Activated CD4-positive, alpha-beta T cell treated with anti-CD3 and anti-CD28 coated beads, Interleukin-2, amount 50 U/mL, for 16 hours (primary cell): Measurements from ENCODE around the gene PRKAG2.

Source experiments
- DNase-seq: peaks from one replicate; pipeline ENCODE4 v3.0.0-alpha.2; 2020

The PRKAG2 gene

DNA sequence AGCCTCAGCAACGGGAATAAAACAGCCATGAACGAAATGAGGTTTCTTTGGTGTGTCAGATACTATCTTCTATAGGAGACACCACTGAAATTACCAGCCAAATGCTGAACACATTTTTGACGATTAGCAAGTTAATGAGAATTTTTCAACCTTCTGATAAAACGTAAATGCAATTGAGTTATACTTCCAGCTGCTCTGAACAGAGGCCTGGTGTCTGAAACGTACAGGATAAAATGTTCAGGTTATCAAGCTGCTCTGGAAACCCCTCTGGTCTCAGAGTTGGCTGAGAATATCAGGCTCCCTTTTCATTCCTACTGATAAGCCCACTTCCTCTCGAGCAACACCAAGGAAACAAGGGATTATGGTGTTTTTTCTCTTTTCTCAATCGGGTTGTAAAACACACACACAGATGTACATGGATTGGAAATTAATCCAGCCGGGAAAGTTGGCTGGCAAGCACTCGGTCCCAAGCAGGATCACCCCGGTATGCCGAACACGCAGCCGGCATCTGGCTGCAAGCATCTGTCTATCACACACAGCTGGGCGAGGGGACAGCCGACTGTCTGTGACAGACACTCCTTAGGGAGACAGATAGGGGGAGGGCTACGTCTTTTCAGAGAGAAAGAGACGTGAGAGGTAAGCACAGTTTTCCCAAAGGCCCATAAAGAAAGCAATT is 171.8 kb downstream of the PRKAG2 start:
- DNase-seq, result no peak

DNA sequence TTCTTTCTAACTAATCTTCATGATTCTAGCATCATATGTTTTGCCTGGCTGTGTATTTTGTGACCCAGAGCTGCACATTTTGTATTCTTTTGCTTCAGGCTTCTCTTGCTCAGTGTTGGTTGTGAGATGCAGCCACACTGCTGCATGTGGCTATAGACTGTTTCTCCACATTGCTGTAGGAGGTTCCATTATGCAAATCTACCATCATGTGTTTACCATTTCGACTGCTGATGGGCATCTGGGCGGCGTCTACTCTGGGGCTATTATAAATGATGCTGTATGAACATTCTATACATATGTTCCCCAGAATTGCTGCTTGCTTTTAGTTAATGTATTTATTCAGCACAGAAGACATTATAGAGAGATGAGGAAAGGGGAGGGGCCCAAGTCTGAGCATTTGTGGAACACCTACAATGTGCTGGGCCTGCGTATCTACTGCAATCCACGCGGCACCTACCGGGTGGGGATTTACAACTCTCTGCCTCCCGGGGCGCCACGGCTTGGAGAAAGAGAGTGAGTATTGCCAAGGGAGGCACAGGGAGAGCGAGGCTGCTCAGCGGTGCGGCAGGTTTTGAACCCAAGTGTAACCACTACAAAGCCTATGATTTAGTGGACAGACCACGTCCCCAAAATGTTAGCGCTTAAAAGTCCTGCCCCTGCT is 172.5 kb downstream of the PRKAG2 start:
- DNase-seq, result no peak

DNA sequence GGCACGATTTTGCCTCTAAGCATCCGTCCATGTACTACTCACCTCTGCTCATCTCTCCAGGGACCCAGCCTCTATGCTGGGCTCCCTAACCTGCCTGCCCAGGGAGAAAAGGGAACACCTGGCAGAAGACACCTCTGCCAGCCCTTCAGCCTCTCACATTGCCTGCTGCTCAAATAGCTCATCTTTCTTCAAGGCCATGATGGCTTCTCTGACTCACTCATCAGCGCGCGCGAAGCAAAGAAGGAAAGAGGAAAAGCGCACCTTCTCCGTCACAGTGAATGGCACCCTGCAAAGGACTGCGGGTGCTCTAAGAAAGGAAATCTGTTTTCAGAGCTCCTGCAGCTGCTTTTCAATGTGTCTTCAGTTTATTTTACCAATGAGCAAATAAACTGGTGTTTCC is 174.0 kb downstream of the PRKAG2 start:
- no peak for DNase-seq

DNA sequence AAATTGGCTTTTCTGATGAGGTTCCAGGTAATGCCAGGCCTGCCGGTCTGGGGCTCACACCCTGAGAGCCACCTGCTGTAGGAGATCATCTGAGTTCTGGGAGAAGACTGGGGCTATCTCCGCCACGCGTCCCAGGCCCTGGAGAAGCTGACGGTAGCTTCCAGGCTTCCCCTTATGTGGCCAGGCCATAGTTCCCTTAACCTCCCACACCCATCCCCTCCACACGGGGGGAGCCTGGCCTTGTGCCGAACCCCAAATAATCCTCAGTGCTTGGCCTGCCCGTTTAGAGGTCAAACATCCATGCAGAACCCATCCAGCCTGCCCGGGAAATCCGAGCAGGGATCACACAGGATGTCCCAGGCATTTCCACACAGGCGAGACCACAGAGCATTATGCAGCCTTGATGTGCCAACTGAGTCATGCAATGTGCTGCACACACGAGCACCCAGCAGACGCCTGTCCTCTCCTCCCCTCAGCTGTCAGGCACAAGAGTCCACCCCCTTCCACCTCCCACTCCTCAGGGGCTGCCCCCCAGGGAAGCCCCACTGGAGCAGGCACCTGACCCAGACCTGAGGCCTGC is 176.2 kb downstream of the PRKAG2 start:
- no peak for DNase-seq

- DNase-seq, result no peak
Observed at GRCh38 chr7:151699928-151700319, 177.0 kb downstream of the PRKAG2 start.

DNA sequence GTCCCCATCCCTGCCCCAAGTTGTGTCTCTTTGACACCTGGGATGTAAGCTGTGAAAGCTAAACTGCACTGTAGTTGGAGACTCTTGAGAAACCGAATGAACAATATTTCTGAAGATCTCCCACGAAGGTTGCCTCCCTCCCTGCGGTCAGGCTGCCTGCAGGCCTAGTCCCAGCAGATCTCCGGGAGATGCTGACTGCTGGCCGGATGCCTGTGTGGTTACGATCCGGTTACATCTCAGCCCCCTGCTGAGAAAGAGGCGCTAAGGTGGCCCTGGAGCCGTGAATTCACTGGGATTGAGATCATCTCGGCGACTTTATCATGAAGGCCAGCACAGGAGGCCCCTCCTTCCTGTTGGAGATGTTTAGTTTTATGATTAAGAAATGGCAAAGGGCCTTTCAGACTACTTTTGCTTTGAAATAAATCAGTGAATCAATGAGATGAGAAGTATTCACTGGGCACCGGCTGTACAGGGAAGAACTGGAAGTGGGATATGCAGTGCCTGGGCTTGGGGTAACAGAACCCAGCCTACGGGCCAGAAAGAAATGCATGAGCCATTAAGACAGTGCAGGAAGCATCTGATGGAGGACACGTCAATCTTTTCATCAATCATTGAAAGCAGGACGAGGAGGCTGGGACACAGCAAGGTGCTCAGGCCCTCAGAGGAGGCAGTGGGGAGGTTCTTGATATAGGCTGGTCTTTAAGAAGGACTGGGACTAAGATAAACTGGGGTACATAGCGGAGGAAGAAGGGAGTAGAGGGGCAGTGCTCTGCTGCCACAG is 177.6 kb downstream of the PRKAG2 start:
- no peak for DNase-seq

GRCh38 chr7:151697942-151698341 is 179.0 kb downstream of the PRKAG2 start:
- no peak for DNase-seq

- no peak for DNase-seq
Observed at GRCh38 chr7:151697515-151697895, 179.4 kb downstream of the PRKAG2 start.

DNA sequence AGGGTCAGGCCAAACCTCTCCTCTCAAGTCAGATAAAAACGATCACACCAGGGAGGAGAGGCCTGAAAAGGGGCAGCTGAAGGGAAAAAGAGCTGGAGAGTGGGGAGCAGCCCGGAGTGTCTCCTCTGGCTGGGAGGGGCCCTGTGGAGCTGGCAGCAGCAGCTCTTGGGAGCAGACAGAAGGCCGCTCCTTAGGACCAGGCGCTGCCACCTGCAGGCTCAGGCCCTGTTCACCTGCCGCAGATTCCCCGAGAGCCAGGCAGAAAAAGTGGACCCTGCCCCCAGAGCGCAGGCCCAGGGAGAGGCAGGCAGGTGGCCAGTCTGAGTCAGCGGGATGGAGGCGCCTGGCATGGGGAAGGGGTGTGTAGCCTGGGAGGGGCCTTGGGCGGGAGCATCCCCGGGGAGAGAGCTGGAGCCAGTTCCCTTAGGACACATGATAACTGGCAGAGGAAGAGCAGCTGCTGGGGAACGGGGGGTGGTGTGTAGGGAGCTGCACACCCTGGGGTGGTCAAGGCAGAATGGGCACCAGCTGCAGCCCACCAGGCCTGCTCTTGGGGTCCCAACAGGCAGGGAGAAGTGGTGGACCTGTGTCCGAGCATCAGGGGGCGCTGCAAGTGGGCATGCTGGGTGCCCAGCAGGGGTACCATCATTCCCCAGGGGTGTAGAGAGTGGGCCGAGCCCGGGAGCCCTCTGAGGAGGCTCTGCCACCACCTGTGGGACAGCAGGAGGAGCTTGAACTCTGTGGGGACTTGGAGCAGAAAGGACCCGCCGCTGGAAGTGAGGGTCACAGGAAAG is 180.0 kb downstream of the PRKAG2 start:
- DNase-seq, result no peak

DNA sequence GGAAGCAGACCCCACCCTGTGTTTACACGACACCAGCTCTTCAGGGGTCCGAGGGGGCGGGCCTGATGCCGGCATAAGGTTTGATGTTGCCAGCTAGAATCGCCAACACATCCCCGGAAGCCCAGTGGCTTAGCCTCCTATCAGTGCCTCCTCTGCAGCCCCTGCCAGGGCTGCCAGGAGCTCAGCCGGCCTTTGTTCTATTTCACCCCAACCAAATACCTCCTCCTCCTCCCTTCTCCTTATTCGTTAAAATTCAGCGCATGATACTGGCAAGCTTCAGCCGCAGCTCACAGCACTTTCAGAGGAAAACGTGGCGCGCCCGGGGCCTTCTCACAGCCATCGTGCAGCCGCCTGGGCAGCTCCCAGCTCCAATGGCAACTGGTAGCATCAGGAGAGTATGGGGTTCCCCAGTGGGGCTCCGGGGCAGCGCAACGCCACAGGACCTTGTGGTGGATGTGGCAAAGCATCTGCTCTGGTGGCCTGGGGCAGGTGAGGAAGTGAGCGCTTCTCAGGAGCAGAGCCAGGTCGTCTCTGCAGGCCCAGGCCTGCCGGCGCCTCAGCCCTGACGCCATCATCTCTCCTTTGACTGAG is 180.9 kb downstream of the PRKAG2 start:
- no peak for DNase-seq

GRCh38 chr7:151694828-151695580 is 181.9 kb downstream of the PRKAG2 start:
- DNase-seq, result no peak

DNA sequence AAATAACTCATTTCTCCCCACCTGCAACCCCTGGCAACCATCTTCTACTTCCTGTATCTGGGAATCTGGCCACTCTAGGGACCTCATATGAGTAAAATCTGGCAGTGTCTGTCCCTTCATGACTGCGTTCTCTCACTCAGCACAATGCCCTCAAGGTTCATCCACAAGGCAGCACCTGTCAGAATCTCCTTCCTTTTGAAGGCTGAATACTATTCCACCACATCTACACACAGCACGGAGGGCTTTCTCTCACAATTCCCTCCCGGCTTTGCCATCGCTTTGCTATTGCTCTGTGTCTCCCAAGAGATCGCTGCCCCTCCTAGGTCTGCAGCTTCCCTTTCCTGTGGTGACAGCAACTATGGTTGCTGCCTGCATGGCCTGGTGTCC is 182.5 kb downstream of the PRKAG2 start:
- no peak for DNase-seq

GRCh38 chr7:151693140-151693539 is 183.8 kb downstream of the PRKAG2 start:
- no peak for DNase-seq

GRCh38 chr7:151692721-151693120 is 184.2 kb downstream of the PRKAG2 start:
- DNase-seq, result no peak

DNA sequence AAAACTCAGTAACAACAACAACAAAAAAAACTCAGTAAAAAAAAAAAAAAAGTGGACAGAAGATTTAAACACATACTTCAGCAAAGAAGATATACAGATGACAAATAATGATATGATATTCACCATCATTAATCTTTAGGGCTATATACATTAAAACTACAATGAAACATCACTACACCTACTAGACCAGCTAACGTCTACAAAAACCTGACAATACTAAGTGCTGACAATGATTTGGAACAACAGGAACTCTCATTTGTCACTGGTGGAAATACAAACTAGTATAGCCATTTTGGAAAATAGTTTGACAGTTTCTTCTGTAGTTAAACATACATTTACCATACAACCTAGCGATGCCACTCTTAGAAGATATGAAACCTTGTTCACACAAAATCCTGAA is 185.5 kb downstream of the PRKAG2 start:
- no peak for DNase-seq

DNA sequence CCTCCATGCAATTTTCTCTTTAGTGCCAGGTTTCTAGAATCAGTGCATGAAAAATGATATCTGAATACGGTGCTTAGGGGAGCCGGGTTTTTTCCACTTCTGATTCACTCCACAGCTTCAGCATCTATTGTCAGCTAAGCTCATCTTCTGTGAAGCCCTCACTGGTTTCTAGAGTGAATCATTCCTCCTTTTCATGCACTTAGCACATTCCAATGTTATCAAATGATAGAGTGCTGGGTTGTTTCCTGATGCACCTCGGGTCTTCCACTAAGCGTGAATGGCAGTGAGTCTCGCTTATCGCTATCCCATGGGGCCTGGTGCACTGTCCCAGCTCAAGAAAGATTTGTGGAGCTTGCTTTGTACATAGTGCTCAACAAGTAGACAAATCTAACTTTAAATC is 186.3 kb downstream of the PRKAG2 start:
- no peak for DNase-seq

DNA sequence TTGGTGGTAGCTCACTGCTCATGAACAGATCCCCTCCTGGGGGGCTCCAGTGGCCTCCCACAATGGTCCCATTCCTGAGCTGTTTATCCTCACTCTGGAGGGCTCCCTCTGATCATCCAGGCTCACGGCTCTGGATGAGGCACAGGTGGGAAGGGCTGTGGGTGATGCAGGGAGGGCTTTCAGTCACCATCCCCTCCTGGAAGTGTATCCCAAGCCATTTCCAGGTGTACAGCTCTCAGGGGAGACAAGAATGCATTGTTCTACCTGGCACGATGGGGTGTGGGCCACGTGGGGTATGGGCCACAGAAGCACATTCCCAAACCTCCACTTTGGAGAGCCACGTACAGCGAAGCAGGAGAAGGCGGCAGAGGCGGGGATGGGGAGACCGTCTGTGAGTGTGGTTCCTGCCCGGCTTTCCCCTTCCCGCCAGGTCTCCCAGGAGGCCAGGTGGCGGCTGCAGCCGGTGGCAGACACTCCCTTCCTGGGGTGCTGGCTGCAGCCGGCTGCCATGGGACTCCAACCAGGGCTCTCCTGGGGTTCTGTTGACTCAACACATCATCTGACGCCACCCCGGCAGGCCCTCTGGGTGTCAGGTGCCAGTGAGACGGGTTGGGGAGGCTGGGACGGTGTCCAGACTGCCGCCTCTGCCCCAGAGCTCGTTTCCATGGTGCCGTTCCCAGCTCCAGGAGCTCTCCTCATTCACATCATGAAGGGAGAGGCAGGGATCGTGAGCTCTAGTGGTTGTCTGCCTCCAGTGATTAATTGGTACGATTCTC is 187.5 kb downstream of the PRKAG2 start:
- no peak for DNase-seq

DNA sequence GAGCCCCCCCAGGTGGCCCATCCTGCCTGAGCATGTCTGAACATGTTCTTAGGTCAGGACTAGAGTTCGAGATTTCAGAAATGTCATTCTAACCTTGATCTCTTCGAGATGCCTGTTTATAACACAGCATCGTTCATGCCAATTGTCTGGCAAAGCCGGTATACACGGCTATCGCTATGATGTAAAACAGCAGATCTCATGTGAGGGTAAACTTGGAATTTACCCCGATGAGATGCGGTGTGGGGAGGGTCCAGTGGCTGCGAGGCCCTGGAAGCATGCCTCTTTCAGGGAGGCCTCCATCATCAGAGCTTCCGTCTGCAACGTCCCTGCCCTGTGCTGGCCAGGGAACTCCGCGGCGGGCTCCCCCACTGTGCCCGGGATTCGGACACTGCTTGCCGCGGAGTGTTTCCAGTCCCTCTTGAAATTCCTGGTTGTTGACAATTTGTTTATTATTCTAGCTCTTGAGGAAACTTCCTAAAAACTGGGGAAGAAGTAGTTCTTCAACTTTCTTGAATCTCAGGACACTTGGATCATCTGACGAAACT is 188.6 kb downstream of the PRKAG2 start:
- DNase-seq, result no peak

DNA sequence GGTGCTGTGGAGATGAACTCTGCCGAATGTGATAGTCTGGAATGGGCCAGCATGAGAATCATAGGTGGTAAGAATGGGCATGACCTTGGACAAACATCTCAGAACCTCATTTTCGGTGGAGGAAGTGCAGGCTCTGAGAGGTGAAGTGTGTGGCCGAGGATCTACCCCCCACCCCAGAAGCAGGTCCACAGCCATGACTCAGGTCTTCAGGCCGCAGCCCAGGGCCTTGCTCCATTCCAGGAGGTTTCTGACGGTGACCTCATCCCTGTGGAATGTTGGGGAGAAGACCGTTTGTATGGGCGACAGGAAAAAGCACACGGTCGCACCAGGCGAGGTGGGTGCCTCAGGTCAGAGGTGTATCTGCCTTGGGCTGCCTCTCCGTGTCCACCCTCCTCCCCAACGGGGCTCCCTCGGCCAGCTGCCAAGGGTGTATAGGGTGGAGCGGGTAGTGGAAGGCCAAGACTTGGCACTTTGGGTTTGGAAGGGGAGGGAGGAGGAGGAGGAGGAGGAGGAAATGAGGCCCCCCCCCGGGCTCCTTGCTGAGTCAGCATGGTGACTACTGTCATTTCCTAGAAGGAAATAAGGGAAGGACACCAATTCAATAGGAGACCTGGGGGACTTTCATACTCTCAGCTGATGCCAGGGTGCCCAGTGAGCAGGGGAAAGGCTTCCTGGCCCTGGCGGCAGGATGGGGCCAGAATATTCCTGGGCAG is 189.2 kb downstream of the PRKAG2 start:
- DNase-seq, result no peak

DNA sequence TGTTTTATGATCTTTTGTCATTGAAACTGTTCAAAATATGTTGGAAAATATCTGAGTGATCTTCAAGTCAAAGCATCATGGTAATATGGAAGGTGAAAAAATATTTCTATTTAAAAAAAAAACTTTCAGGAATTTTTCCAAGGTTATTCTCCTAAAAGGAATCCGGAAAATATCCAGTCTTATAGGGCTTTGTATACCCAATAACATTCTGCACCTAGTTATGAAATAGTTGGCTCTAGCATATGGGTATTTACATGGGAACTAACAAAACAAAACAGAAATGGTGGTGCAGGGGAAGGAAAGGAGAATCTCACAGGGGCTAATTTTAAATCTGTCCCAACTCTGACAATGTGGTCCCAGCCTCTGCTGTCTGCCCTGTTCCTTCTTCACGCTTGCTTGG is 190.1 kb downstream of the PRKAG2 start:
- DNase-seq, result no peak
